SK-N-SH treated with all-trans-retinoic acid at 6 μM for 48 hours (cell line): Measurements from ENCODE around the gene LRRK1.

Experiments
- CREB5 ChIP-seq: fragments of 250-450 bp; sonication (Bioruptor Pico); IDR thresholded peaks from 2 replicates; pipeline ENCODE4 v1.5.1; 2020; ENCODE audit warnings: low read depth, mild to moderate bottlenecking, moderate library complexity
- GLIS3 ChIP-seq: fragments of 250-450 bp; sonication (Bioruptor Pico); IDR thresholded peaks from 2 replicates; pipeline ENCODE4 v1.5.0; 2020; ENCODE audit warnings: mild to moderate bottlenecking, moderate library complexity
- TSHZ2 ChIP-seq: fragments of 250-450 bp; sonication (Bioruptor Pico); IDR thresholded peaks from 2 replicates; pipeline ENCODE4 v1.5.0; 2020; ENCODE audit warnings: mild to moderate bottlenecking, moderate library complexity
- ZNF565 ChIP-seq: fragments of 450-650 bp; formaldehyde crosslinking; conservative IDR thresholded peaks from 2 replicates; pipeline ENCODE4 v1.5.0; 2020; ENCODE audit warnings: low read depth, mild to moderate bottlenecking, moderate library complexity

- TF ChIP-seq TSHZ2 (CRISPR knock-in tag), result no peak
- no peak for TF ChIP-seq ZNF565
- no peak for TF ChIP-seq GLIS3 (CRISPR knock-in tag)
- no peak for TF ChIP-seq CREB5 (CRISPR knock-in tag)
Observed at GRCh38 chr15:100926971-100927756, 8.0 kb downstream of the LRRK1 start.
